Activated CD8-positive, alpha-beta memory T cell treated with anti-CD3 and anti-CD28 coated beads, Interleukin-2, amount 50 U/mL, for 4 hours (primary cell): ENCODE data around the gene METTL4.

Experiments
- DNase-seq: peaks from one replicate; pipeline ENCODE4 v3.0.0-alpha.2; 2020

The METTL4 gene

GRCh38 chr18:2571200-2572170 is at the start of gene METTL4, which contains the start of gene NDC80:
METTL4 (minus strand) TSS chr18:2571505; CDS start chr18:2567216, 4,289 bp downstream.
NDC80 (plus strand) TSS chr18:2571557; CDS start chr18:2572986, 1,429 bp downstream.
- peak; percentile 83 for DNase-seq

- no peak for DNase-seq
These were observed 46.7 kb upstream of the METTL4 start for GRCh38 chr18:2618009-2618408.

GRCh38 chr18:2617401-2617998 is 46.2 kb upstream of the METTL4 start:
- DNase-seq = no peak

- DNase-seq = no peak
These were observed 41.7 kb upstream of the METTL4 start for GRCh38 chr18:2612996-2613395.

- DNase-seq = no peak
These were observed 39.2 kb upstream of the METTL4 start for GRCh38 chr18:2610549-2610948.

- no peak for DNase-seq
These were observed 38.3 kb upstream of the METTL4 start for GRCh38 chr18:2609604-2610003.

- DNase-seq = no peak
These were observed 35.0 kb upstream of the METTL4 start for GRCh38 chr18:2606335-2606734.

- DNase-seq = no peak
These were observed 31.5 kb upstream of the METTL4 start for GRCh38 chr18:2602844-2603243.

GRCh38 chr18:2597639-2598038 is 26.3 kb upstream of the METTL4 start:
- DNase-seq = no peak

- DNase-seq = no peak
These were observed 19.0 kb upstream of the METTL4 start for GRCh38 chr18:2590303-2590702.

GRCh38 chr18:2589345-2590068 is 18.2 kb upstream of the METTL4 start:
- no peak for DNase-seq

- no peak for DNase-seq
These were observed 17.5 kb upstream of the METTL4 start for GRCh38 chr18:2588666-2589344.

- no peak for DNase-seq
These were observed 16.5 kb upstream of the METTL4 start for GRCh38 chr18:2587788-2588187.

- DNase-seq = no peak
These were observed 2.1 kb upstream of the METTL4 start for GRCh38 chr18:2573408-2573807.

- DNase-seq = no peak
These were observed 1.6 kb upstream of the METTL4 start for GRCh38 chr18:2572892-2573291.

GRCh38 chr18:2572171-2572569 is 865 bp upstream of the METTL4 start:
- DNase-seq = no peak

- DNase-seq = peak; percentile 58
These were observed 519 bp downstream of the METTL4 start for GRCh38 chr18:2570772-2571199.

- no peak for DNase-seq
These were observed 1.7 kb downstream of the METTL4 start for GRCh38 chr18:2569338-2570207.

GRCh38 chr18:2568605-2569004 is 2.7 kb downstream of the METTL4 start:
- DNase-seq = no peak

GRCh38 chr18:2568129-2568528 is 3.2 kb downstream of the METTL4 start:
- no peak for DNase-seq

GRCh38 chr18:2564373-2564772 is 6.9 kb downstream of the METTL4 start:
- no peak for DNase-seq

GRCh38 chr18:2559249-2559648 is 12.1 kb downstream of the METTL4 start:
- no peak for DNase-seq
